Cardiac muscle cell (in vitro differentiated cells and primary cell): ENCODE data around the gene REEP2. TPM values are rescaled to one million over a fixed set of nuclear protein-coding genes. Genes with fewer than 3 reads are reported as not detected.
A peak's percentile ranks its signal among the peaks of the same experiment; 100 is the strongest.

Experiments used
- DNase-seq, 2 donors: peaks; one replicate each; pipeline versions ENCODE4 v3.0.0 to v3.0.0-alpha.2; 2010 to 2017; ENCODE audit warnings: low read depth in 1 of 2, low spot score in 1 of 2
- H3K27ac ChIP-seq: fragments of 200-600 bp; sonication (generic); 2 replicates; pipeline ENCODE4 v1.5.1; 2016
- H3K27me3 ChIP-seq: fragments of 200-600 bp; sonication (generic); 2 replicates; pipeline ENCODE4 v1.6.0; 2016; ENCODE audit warnings: control low read depth
- H3K36me3 ChIP-seq: fragments of 200-600 bp; sonication (generic); 2 replicates; pipeline ENCODE4 v1.5.1; 2016; ENCODE audit warnings: control low read depth
- H3K4me1 ChIP-seq: fragments of 200-600 bp; sonication (generic); 2 replicates; pipeline ENCODE4 v1.8.1; 2017; ENCODE audit warnings: low read depth, mild to moderate bottlenecking, mixed run types
- H3K4me3 ChIP-seq: fragments of 200-600 bp; sonication (generic); 2 replicates; pipeline ENCODE4 v1.5.1; 2016; ENCODE audit warnings: mild to moderate bottlenecking
- H3K9me3 ChIP-seq: fragments of 200-600 bp; sonication (generic); 2 replicates; pipeline ENCODE4 v1.5.1; 2017; ENCODE audit warnings: low read depth, mild to moderate bottlenecking, control low read depth
- CTCF ChIP-seq: IDR thresholded peaks from 2 replicates; pipeline ENCODE4 v1.5.1; 2012; ENCODE audit warnings: low read depth, mild to moderate bottlenecking, low read length
- polyA plus RNA-seq: library from polyadenylated mRNA; unstranded; fragments of >200 nt; fragmentation: Nextera tagmentation; extraction: Ambion mirVana; gene quantifications from 2 replicates; pipeline ENCODE4 v1.2.1, GENCODE V29; 2016
- total RNA-seq: library from RNA; depleted of rRNA; stranded (reverse); fragments of >200 nt; gene quantifications from 2 replicates; pipeline ENCODE4 v1.2.3, GENCODE V29; 2016

The REEP2 gene
- total and polyA plus RNA-seq, 2 experiments from 2014 or later, result 46.7 to 56.6 TPM

- Histone ChIP-seq H3K36me3 (peaks cover 21% of the 10 kb centered on the region), H3K9me3 (no peaks in the 10 kb centered on the region), H3K27me3 (no peaks in the 10 kb centered on the region), H3K27ac (no peak overlapping the region), H3K4me1 (peaks cover 9% of the 10 kb centered on the region), H3K4me3 (peak overlapping the region; percentile 58)
- peak in 1 of 2 donors; percentile 20 for DNase-seq
- no peak for TF ChIP-seq CTCF
Measured at GRCh38 chr5:138439477-138440158, 761 bp downstream of the REEP2 start.

GRCh38 chr5:138440159-138441073, 1.6 kb downstream of the REEP2 start:
- no peaks in the 10 kb centered on the region for H3K27me3 ChIP-seq
- H3K4me1 ChIP-seq, result peaks cover 9% of the 10 kb centered on the region
- DNase-seq, result no peak
- H3K36me3 ChIP-seq, result peaks cover 13% of the 10 kb centered on the region
- peak overlapping the region; percentile 58 for H3K4me3 ChIP-seq
- H3K27ac ChIP-seq, result no peak overlapping the region
- TF ChIP-seq CTCF, result no peak
- no peaks in the 10 kb centered on the region for H3K9me3 ChIP-seq

GRCh38 chr5:138441221-138441620, 2.4 kb downstream of the REEP2 start:
- Histone ChIP-seq H3K4me3 (no peak overlapping the region), H3K36me3 (peaks cover 5% of the 10 kb centered on the region), H3K4me1 (peaks cover 9% of the 10 kb centered on the region), H3K27ac (no peak overlapping the region), H3K27me3 (no peaks in the 10 kb centered on the region), H3K9me3 (no peaks in the 10 kb centered on the region)
- no peak for TF ChIP-seq CTCF
- DNase-seq, result no peak

- no peak for DNase-seq
- H3K36me3 ChIP-seq, result no peaks in the 10 kb centered on the region
- no peak for TF ChIP-seq CTCF
Measured at GRCh38 chr5:138444078-138444773, 5.4 kb downstream of the REEP2 start.

GRCh38 chr5:138444774-138445546, 6.1 kb downstream of the REEP2 start:
- no peak overlapping the region for H3K4me3 ChIP-seq
- H3K27ac ChIP-seq, result no peak overlapping the region
- H3K36me3 ChIP-seq, result no peaks in the 10 kb centered on the region
- no peaks in the 10 kb centered on the region for H3K27me3 ChIP-seq
- no peak for DNase-seq
- peaks cover 5% of the 10 kb centered on the region for H3K4me1 ChIP-seq
- no peaks in the 10 kb centered on the region for H3K9me3 ChIP-seq
- no peak for TF ChIP-seq CTCF

More at GRCh38 chr5:138444078-138444773, 5.4 kb downstream of the REEP2 start:
- Histone ChIP-seq H3K27me3 (no peaks in the 10 kb centered on the region), H3K27ac (no peak overlapping the region), H3K4me3 (no peak overlapping the region), H3K9me3 (no peaks in the 10 kb centered on the region), H3K4me1 (peaks cover 9% of the 10 kb centered on the region)
